ENCODE measurements around the gene TBC1D5.

GRCh38 chr3:17231537-17232261 is 510.7 kb downstream of the TBC1D5 start:
- TF ChIP-seq EZH2phosphoT487 (IDR thresholded peaks at IDR 0.05; ENCODE audit: borderline replicate concordance, low read length): no peak
- TF ChIP-seq CTCF (IDR thresholded peaks at IDR 0.05; ENCODE audit: low read depth, low read length, poor library complexity, severe bottlenecking): no peak
